ENCODE measurements around the gene AMELY. TPM values are rescaled to one million over a fixed set of nuclear protein-coding genes. Genes with fewer than 3 reads are reported as not detected.
"Not testable (repeated sequence)": the region's sequence is repeated elsewhere in the genome, so short reads cannot be mapped to it uniquely, and the experiment has no call there.

The AMELY gene
- total RNA-seq, 1 experiment from 2014 or later, result not detected

- no peak overlapping the region for H3K4me3 Mint-ChIP-seq
These were observed 2.4 kb downstream of the AMELY start for GRCh38 chrY:6909118-6909521.

GRCh38 chrY:6908021-6908420 lies 3.5 kb downstream of the AMELY start:
- not testable (repeated sequence) for H3K4me1 ChIP-seq (ENCODE audit: insufficient read depth, low read length); H3T11ph ChIP-seq (ENCODE audit: low read length); H3K27me3 ChIP-seq (ENCODE audit: insufficient read depth, low read length); H3K27me3 Mint-ChIP-seq (ENCODE audit: low read depth); H3K23me2 ChIP-seq (ENCODE audit: insufficient read length, low read depth, low read length, poor library complexity, severe bottlenecking); H3K4ac ChIP-seq (ENCODE audit: low read depth, low read length); H3K14ac ChIP-seq (ENCODE audit: insufficient read depth, low read length); H3K4me2 ChIP-seq (ENCODE audit: insufficient read depth, insufficient read length, low read length); H2BK12ac ChIP-seq (ENCODE audit: insufficient read length, low read depth, low read length); H3K56ac ChIP-seq (ENCODE audit: insufficient read length, low read depth, low read length); H4K20me1 ChIP-seq (ENCODE audit: control insufficient read depth, insufficient read depth, insufficient read length); H3K9ac ChIP-seq (ENCODE audit: extremely low read depth, insufficient read length, low read length); H3K9me3 ChIP-seq (ENCODE audit: control insufficient read depth, low read depth, low read length); H3K79me1 ChIP-seq (ENCODE audit: insufficient read depth, low read depth, low read length, poor library complexity, severe bottlenecking); H3K23ac ChIP-seq (ENCODE audit: insufficient read length, low read depth, low read length); H3K4me1 Mint-ChIP-seq; H3K27ac Mint-ChIP-seq; H2BK5ac ChIP-seq (ENCODE audit: insufficient read length, low read length); DNase-seq; H3K4me3 Mint-ChIP-seq; H4K8ac ChIP-seq (replicated peaks; ENCODE audit: insufficient read length, low read depth, low read length); H2BK20ac ChIP-seq (ENCODE audit: low read depth, low read length, poor library complexity, severe bottlenecking); H2AK5ac ChIP-seq (ENCODE audit: insufficient read length, low read length); H2AFZ ChIP-seq (ENCODE audit: low read length); H3K9me3 Mint-ChIP-seq; H3K36me3 Mint-ChIP-seq (ENCODE audit: insufficient read depth in 1 of 3, low read depth in 3 of 3); H3K18ac ChIP-seq (ENCODE audit: insufficient read length, low read depth, low read length); H2BK15ac ChIP-seq (ENCODE audit: low read depth, low read length); H4K91ac ChIP-seq (ENCODE audit: insufficient read length, low read depth, low read length); H3K27ac ChIP-seq (ENCODE audit: insufficient read length, low read depth, low read length); H4K5ac ChIP-seq (ENCODE audit: insufficient read length, low read depth, low read length); H2BK120ac ChIP-seq (ENCODE audit: low read depth, low read length, poor library complexity, severe bottlenecking); H3K79me2 ChIP-seq (ENCODE audit: insufficient read depth, low read length)
- no CpG with 5 or more reads among the region's 6 CpGs for WGBS (ENCODE audit: extremely low coverage, insufficient read length, low lambda C conversion rate)

More at GRCh38 chrY:6909118-6909521, 2.4 kb downstream of the AMELY start:
- Histone ChIP-seq H3K23me2 (ENCODE audit: insufficient read length, low read depth, low read length, poor library complexity, severe bottlenecking) (no peaks in the 10 kb centered on the region), H2BK20ac (ENCODE audit: low read depth, low read length, poor library complexity, severe bottlenecking) (no peak overlapping the region), H3K27ac (ENCODE audit: insufficient read length, low read depth, low read length) (no peak overlapping the region), H3K4me1 (ENCODE audit: insufficient read depth, low read length) (no peaks in the 10 kb centered on the region), H3K23ac (ENCODE audit: insufficient read length, low read depth, low read length) (no peak overlapping the region), H2BK120ac (ENCODE audit: low read depth, low read length, poor library complexity, severe bottlenecking) (no peak overlapping the region), H3K9me3 (ENCODE audit: control insufficient read depth, low read depth, low read length) (no peaks in the 10 kb centered on the region), H3K56ac (ENCODE audit: insufficient read length, low read depth, low read length) (no peak overlapping the region), H2BK12ac (ENCODE audit: insufficient read length, low read depth, low read length) (no peak overlapping the region), H2BK15ac (ENCODE audit: low read depth, low read length) (no peak overlapping the region), H4K5ac (ENCODE audit: insufficient read length, low read depth, low read length) (no peak overlapping the region), H3K18ac (ENCODE audit: insufficient read length, low read depth, low read length) (no peak overlapping the region), H3K9ac (ENCODE audit: extremely low read depth, insufficient read length, low read length) (no peak overlapping the region), H3T11ph (ENCODE audit: low read length) (no peak overlapping the region), H3K4ac (ENCODE audit: low read depth, low read length) (no peak overlapping the region), H2AFZ (ENCODE audit: low read length) (no peak overlapping the region), H4K91ac (ENCODE audit: insufficient read length, low read depth, low read length) (no peak overlapping the region), H3K79me2 (ENCODE audit: insufficient read depth, low read length) (no peaks in the 10 kb centered on the region), H4K8ac (replicated peaks; ENCODE audit: insufficient read length, low read depth, low read length) (no peak overlapping the region), H3K4me2 (ENCODE audit: insufficient read depth, insufficient read length, low read length) (no peak overlapping the region), H4K20me1 (ENCODE audit: control insufficient read depth, insufficient read depth, insufficient read length) (no peaks in the 10 kb centered on the region), H3K27me3 (ENCODE audit: insufficient read depth, low read length) (no peaks in the 10 kb centered on the region), H3K79me1 (ENCODE audit: insufficient read depth, low read depth, low read length, poor library complexity, severe bottlenecking) (no peaks in the 10 kb centered on the region), H2BK5ac (ENCODE audit: insufficient read length, low read length) (no peak overlapping the region), H2AK5ac (ENCODE audit: insufficient read length, low read length) (no peak overlapping the region), H3K14ac (ENCODE audit: insufficient read depth, low read length) (no peak overlapping the region)
- no peaks in the 10 kb centered on the region for H3K4me1 Mint-ChIP-seq
- H3K27ac Mint-ChIP-seq, result no peak overlapping the region
- DNase-seq, result no peak
- H3K36me3 Mint-ChIP-seq (ENCODE audit: insufficient read depth in 1 of 3, low read depth in 3 of 3), result no peaks in the 10 kb centered on the region
- TF ChIP-seq CTCF (conservative IDR thresholded peaks at IDR 0.05), result no peak
- no peaks in the 10 kb centered on the region for H3K9me3 Mint-ChIP-seq
- WGBS (ENCODE audit: extremely low coverage, insufficient read length, low lambda C conversion rate), result no CpG with 5 or more reads among the region's 14 CpGs
- H3K27me3 Mint-ChIP-seq (ENCODE audit: low read depth), result no peaks in the 10 kb centered on the region

All from H9 (cell line).